Lung microvascular endothelial cell (primary cell): Measurements from ENCODE around the gene USP31. TPM values are rescaled to one million over a fixed set of nuclear protein-coding genes. Genes with fewer than 3 reads are reported as not detected.

ENCODE experiments used
- DNase-seq, 2 donors: peaks; one replicate each; pipeline versions ENCODE4 v3.0.0 to v3.0.0-alpha.2; 2010; ENCODE audit warnings: low read depth in 2 of 2
- total RNA-seq: library from RNA; depleted of rRNA; stranded (reverse); fragments of >200 nt; gene quantifications from 2 replicates; pipeline ENCODE4 v1.2.1, GENCODE V29; 2014

USP31 gene
- total RNA-seq, 1 donor from 2014 or later, result 39.7 TPM

DNA sequence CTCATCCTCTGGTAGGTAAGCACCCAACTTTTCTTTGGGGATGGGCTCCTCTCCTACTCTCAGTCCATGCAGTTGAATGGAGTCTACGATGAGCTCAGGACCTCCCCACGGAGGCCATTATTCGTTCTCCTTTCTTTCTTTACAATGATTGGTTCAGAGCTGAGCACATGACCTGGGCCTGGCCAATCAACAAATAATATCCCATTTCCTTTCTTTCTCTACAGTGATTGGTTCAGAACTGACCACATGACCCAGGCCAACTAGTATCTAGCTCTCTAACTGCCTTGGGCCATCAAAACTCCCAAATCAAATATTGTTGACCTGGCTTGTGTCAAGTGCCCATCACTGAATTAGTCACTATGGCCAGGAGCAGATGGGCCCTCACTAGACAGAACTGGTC is 129.2 kb downstream of the USP31 start:
- DNase-seq, result no peak

DNA sequence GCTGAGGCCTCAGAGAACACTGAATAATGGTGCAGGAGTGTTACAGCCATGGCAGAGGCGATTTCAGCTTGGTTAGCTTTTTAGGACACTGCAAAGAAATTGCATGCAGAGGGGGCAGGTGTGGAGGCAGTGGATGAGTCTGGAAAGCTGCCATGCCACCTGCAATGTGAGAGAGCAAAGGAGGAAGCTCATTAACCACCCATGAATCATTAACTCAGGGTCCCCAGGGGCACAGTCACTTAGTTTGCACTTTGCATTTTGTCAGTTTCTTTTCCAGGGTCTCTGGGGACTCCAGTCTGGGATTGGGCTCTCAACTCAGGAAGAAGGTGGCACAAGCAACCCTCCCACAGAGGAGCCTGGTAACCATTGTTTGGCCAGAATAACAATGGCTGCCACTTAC is 132.9 kb downstream of the USP31 start:
- DNase-seq, result no peak

DNA sequence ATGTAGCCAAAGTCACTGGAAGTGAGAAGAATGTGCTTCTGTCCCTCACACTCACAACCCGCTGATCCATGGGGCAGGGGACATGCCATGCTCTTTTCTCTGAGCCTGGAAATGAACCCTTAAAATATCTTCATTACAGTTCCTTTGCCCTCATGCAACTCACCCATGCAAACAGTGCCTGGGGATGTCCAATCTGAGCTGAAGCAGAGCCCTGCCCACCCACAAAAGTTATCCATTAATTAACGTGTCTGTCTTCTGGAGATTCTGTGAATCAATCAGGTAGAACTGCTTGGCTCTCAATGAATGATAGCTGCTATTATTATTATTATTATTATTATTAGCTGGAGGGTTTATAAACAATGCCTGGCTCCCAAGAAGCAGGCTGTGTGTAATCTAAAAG is 133.7 kb downstream of the USP31 start:
- no peak for DNase-seq

DNA sequence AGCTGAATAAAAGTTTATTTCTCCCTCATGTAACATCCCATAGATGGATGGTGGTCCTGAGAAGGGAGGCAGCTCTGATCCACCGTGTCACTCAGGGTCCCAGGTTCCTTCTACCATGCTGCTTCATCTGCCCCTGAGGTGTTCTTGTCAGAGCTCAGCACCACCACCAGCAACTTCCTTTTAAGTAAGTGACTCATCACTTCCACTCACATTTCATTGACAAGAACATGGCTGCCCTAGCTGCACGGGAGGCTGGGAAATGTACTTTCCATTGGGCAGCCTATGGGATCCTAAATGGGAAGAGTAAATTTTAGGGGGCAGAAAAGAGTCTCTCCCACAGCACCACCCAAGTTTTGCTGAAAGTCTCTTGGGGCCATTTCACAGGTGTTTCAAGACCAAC is 134.7 kb downstream of the USP31 start:
- DNase-seq, result peak in 1 of 2 donors; percentile 24

Other genes starting within 250 kb of the USP31 start
- gene SCNN1G, start 33.3 kb upstream of the USP31 start, total RNA-seq, result 0.40 and 0.65 TPM in 2 replicates
- 4.4 and 18.8 TPM in 2 replicates for gene SCNN1B, start 152.8 kb upstream of the USP31 start, total RNA-seq